ENCODE measurements around the gene MUC5B.

MUC5B gene

DNA sequence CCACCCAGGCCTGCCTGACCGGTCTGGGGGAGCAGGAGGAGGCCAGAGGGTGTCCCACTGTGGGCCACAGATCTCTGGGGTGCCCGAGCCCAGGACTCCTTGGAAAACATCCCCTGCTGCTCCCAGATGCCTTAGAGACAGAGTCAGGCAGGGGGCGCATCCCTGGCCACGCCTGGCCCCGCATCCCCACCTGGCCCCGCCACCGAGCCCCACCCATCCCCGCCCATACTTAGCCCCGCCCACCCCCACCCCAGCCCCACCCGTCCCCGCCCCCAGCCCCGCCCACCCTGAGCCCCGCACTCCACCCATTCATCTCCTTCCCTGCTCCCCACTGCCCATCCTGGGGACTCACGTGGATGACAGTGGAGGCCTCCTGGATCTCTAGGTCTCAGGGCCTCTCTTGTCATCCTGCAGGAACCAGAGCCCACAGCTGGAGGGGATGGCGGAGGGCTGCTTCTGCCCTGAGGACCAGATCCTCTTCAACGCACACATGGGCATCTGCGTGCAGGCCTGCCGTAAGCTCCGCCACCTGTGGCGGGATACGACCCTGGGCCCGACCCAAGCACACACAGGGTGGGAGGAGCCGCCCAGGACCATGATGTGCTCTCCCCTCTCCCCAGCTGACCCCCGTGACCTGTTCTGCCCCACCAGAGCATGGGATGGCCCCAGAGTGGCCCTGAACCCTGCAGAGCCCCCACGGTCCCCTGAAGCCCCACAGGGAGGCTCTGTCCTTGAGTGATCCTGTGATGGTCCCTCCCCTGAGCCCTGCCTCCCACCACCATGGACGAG, 33.6 kb downstream of the MUC5B start:
- TF ChIP-seq, protein P1, sequence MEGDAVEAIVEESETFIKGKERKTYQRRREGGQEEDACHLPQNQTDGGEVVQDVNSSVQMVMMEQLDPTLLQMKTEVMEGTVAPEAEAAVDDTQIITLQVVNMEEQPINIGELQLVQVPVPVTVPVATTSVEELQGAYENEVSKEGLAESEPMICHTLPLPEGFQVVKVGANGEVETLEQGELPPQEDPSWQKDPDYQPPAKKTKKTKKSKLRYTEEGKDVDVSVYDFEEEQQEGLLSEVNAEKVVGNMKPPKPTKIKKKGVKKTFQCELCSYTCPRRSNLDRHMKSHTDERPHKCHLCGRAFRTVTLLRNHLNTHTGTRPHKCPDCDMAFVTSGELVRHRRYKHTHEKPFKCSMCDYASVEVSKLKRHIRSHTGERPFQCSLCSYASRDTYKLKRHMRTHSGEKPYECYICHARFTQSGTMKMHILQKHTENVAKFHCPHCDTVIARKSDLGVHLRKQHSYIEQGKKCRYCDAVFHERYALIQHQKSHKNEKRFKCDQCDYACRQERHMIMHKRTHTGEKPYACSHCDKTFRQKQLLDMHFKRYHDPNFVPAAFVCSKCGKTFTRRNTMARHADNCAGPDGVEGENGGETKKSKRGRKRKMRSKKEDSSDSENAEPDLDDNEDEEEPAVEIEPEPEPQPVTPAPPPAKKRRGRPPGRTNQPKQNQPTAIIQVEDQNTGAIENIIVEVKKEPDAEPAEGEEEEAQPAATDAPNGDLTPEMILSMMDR (IDR thresholded peaks at IDR 0.05) = no peak
- no peak overlapping the region for H3K27ac ChIP-seq

DNA sequence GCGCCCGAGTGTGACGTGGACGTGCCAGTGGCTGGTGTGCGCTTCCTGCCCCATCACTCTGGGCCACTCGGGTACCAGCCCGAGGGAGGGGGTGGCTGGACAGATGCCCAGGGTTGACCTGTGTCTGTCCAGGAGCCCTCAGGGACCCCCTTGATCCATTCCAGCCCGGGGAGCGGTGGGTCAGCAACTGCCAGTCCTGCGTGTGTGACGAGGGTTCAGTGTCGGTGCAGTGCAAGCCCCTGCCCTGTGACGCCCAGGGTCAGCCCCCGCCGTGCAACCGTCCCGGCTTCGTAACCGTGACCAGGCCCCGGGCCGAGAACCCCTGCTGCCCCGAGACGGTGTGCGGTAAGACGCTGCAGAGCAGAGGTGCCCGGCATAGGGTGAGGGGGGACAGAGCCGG, 34.5 kb downstream of the MUC5B start:
- TF ChIP-seq, protein P1 (IDR thresholded peaks at IDR 0.05) = no peak
- Histone ChIP-seq H3K4me3 (no peak overlapping the region), H3K27ac (no peak overlapping the region)
- no peak for DNase-seq (ENCODE audit: low spot score)

More for the DNA sequence above, 33.6 kb downstream of the MUC5B start:
- DNase-seq (ENCODE audit: low spot score) = no peak
- no peak overlapping the region for H3K4me3 ChIP-seq

DNA sequence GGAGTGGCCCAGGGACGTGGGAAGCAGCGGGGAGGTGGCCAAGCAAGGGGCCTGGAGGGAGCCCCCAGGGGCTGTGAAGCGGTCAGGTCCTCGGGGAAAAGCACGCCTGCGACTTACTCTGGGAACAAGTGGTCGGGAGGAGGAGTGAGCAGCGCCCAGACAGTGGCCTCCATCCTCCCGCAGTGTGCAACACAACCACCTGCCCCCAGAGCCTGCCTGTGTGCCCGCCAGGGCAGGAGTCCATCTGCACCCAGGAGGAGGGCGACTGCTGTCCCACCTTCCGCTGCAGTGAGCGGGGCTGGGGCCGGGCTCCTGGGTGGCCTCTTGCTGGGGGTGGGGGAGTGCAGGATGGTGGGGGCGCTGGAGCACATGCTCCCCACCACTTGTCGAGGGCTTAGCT, 35.0 kb downstream of the MUC5B start:
- H3K27ac ChIP-seq = no peak overlapping the region
- TF ChIP-seq, protein P1 (IDR thresholded peaks at IDR 0.05) = no peak
- H3K4me3 ChIP-seq = no peak overlapping the region
- DNase-seq (ENCODE audit: low spot score) = no peak

DNA sequence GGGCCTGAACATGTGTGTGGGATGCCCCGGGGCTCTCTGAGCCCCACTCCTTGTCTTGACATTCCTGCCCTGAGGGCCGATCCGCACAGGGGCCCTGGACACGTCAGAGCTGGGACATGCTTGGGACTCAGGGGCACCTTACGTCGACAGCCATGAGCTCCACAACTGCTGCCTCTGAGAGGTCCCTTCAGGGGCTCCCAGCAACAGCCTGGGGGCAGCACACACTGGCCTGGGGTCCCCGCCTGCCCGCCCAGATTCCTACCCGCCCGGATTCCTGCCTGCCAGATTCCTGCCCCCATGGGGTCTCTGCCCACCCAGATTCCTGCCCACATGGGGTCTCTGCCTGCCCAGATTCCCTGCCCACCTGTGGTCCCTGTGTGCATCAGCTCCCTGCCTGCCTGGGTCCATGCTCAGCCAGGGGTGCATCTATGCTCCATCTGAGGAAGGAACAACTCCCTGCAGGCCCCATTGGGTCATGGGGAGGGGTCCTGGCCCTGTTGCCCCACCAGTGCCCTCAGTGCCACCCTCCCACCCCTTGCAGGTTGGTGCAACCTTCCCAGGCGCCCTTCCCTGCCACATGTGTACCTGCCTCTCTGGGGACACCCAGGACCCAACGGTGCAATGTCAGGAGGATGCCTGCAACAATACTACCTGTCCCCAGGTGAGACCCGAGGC, 35.7 kb downstream of the MUC5B start:
- H3K4me3 ChIP-seq = no peak overlapping the region
- no peak for DNase-seq (ENCODE audit: low spot score)
- TF ChIP-seq, protein P1 (IDR thresholded peaks at IDR 0.05) = no peak
- no peak overlapping the region for H3K27ac ChIP-seq

DNA sequence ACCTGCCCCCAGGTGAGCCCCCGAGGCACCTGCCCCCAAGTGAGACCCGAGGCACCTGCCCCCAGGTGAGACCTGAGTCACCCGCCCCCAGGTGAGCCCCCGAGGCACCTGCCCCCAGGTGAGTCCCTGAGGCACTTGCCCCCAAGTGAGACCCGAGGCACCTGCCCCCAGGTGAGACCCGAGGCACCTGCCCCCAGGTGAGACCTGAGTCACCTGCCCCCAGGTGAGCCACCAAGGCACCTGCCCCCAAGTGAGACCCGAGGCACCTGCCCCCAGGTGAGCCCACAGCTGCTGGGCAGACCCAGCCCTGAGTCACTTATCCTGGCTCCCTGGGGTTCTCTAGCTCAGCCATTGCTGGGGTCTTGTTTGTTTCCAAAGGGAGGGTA, 36.2 kb downstream of the MUC5B start:
- no peak for DNase-seq (ENCODE audit: low spot score)
- no peak overlapping the region for H3K4me3 ChIP-seq
- no peak overlapping the region for H3K27ac ChIP-seq
- TF ChIP-seq, protein P1 (IDR thresholded peaks at IDR 0.05) = no peak

DNA sequence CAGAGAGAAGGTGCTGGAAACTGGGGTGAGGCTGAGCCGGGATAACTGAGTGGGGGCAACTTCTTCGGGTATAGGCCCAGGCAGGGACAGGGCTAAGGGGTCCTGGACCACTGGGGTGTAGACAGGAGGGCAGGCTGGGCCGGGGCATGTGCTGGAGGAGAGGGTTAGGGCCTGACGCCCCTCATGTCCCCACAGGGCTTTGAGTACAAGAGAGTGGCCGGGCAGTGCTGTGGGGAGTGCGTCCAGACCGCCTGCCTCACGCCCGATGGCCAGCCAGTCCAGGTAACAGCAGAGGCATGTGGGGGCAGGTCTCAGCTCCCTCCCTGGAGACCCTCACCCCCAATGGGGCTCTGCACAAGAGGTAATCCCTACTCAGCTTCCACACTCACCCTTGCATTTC, 36.7 kb downstream of the MUC5B start:
- no peak for DNase-seq (ENCODE audit: low spot score)
- TF ChIP-seq, protein P1 (IDR thresholded peaks at IDR 0.05) = no peak
- no peak overlapping the region for H3K27ac ChIP-seq
- H3K4me3 ChIP-seq = no peak overlapping the region

Measured in coronary artery (tissue), 2 donors.